Measurements from ENCODE around the gene SLITRK1. TPM values are rescaled to one million over a fixed set of nuclear protein-coding genes. Genes with fewer than 3 reads are reported as not detected.

The SLITRK1 gene
- total RNA-seq, 2 donors from 2014 or later, result not detected

DNA sequence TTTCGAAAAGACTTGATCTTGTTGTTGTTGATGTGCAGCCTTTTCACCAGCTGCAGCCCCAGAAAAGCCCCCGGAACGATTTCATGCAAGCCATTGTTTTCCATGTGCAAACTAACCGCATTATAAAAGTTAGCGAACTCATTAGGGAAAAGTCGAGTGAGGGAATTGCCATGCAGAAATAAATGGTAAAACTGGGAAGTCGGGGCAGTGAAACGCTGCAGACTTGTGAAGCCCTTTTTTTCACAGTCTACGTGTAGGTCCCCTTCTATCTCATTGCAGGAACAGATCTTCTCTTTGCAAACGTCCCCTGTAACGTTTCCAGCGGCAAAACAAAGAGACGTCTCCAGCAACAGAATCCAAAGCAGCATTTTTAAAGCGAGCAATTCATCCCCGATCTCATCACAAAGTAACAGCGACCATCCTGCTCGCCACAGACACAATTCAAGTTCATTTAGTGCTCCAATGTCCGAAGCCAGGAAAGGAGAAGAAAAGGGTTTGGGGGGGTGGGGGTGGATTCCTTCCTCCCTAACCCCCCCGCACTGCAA, 1.1 kb downstream of the SLITRK1 start:
- H3K4me3 Mint-ChIP-seq, result peak overlapping the region in 1 of 2 donors; percentile 23
- H3K27me3 Mint-ChIP-seq (ENCODE audit: low read depth), result peaks cover 71% of the 10 kb centered on the region

DNA sequence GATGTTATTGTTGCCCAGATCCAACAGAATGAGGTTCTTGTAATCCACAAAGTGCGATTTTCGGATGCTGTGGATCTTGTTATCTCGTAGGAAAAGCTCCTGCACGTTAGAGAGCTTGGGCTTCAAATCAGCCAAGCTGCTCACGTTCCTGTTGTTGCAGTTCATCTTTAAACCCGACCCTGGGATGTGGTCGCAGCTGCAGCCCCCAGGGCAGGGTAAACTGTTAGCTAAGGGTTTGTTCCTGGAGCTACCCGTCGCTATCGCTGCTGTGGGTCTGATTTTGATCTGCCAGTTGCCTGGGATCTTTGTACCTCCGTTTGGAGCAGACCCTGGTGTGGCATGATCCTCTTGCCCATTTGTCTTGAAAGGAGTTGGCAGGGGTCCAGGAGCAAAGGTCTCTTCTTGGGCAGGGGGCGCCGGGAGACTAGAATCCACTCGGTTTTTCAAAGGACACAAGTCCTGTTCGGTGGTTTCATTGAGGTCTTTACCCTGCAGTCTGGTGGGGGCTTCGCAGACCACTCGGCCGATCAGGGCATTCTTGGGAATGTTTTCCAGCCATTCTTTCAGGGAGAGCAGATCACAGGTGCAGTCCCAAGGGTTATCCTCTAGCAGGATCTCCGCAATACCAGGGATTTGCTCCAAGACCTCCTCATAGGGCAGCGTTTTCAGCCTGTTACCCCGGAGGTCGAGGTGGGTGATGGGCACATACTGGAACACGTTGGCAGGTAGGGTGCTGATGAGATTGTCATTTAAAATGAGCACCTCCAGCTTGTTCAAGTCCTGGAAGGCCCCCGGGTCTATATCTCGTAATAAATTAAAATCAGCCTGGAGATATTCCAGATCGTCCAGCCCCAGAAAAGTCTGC, 1.8 kb downstream of the SLITRK1 start:
- H3K4me3 Mint-ChIP-seq, result peak overlapping the region in 1 of 2 donors; percentile 23
- H3K27me3 Mint-ChIP-seq (ENCODE audit: low read depth), result peaks cover 75% of the 10 kb centered on the region
- H3K4me1 Mint-ChIP-seq (ENCODE audit: low read depth), result peaks cover 26% of the 10 kb centered on the region
- H3K36me3 Mint-ChIP-seq (ENCODE audit: insufficient read depth in 2 of 2), result peaks cover 3% of the 10 kb centered on the region in 2 donors
- ATAC-seq (replicated peaks in 1 of 2) (no peak), DNase-seq (no peak)
- H3K9me3 Mint-ChIP-seq, result peaks cover 0 to 4% of the 10 kb centered on the region in 2 donors
- no peak overlapping the region for H3K27ac Mint-ChIP-seq

More for the DNA sequence above, 1.1 kb downstream of the SLITRK1 start:
- Mint-ChIP-seq H3K4me1 (ENCODE audit: low read depth) (peaks cover 26% of the 10 kb centered on the region), H3K27ac (no peak overlapping the region), H3K9me3 (peaks cover 0 to 4% of the 10 kb centered on the region in 2 donors), H3K36me3 (ENCODE audit: insufficient read depth in 2 of 2) (peaks cover 3% of the 10 kb centered on the region in 2 donors)
- DNase-seq (no peak), ATAC-seq (replicated peaks in 1 of 2) (no peak)

DNA sequence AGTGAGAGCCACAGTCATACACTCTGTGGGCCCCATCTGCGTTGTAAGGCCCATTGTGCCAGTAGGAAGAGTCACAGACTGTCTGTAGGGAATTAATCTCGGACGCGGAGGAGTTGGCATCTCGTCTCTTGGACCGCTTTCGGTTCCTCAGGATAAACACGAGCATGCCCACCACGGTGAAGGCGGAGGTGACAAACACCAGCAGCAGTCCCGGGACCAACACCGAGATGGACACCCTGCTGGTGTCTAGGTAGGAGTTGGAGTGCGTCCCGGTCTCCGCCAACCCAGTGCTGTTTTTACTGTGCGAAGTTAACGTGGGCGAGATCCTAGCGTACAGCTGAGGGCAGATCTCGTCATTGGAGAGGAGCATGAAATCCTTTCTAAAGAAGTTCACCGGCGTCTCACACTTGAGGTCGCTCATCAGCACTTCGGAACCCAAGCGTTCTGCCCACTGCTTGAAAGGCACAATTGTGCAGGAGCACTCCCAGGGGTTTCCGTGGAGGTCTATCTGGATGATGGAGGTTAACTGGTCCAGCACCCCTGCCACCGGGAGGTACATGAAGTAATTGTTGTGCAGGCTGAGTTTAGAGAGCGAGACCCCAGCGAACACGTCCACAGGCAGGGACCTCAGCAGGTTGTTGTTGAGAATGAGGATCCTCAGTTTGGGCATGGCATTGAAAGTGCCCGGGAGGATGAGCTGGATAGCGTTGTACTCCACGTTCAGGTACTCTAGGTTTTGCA, 2.7 kb downstream of the SLITRK1 start:
- no peak overlapping the region for H3K27ac Mint-ChIP-seq
- DNase-seq (no peak), ATAC-seq (replicated peaks in 1 of 2) (peak; percentile 41 to 49)
- peaks cover 3% of the 10 kb centered on the region in 2 donors for H3K36me3 Mint-ChIP-seq (ENCODE audit: insufficient read depth in 2 of 2)
- peaks cover 26% of the 10 kb centered on the region for H3K4me1 Mint-ChIP-seq (ENCODE audit: low read depth)
- H3K4me3 Mint-ChIP-seq, result peak overlapping the region; percentile 52 to 56
- peaks cover 78% of the 10 kb centered on the region for H3K27me3 Mint-ChIP-seq (ENCODE audit: low read depth)
- peaks cover 0 to 4% of the 10 kb centered on the region in 2 donors for H3K9me3 Mint-ChIP-seq

DNA sequence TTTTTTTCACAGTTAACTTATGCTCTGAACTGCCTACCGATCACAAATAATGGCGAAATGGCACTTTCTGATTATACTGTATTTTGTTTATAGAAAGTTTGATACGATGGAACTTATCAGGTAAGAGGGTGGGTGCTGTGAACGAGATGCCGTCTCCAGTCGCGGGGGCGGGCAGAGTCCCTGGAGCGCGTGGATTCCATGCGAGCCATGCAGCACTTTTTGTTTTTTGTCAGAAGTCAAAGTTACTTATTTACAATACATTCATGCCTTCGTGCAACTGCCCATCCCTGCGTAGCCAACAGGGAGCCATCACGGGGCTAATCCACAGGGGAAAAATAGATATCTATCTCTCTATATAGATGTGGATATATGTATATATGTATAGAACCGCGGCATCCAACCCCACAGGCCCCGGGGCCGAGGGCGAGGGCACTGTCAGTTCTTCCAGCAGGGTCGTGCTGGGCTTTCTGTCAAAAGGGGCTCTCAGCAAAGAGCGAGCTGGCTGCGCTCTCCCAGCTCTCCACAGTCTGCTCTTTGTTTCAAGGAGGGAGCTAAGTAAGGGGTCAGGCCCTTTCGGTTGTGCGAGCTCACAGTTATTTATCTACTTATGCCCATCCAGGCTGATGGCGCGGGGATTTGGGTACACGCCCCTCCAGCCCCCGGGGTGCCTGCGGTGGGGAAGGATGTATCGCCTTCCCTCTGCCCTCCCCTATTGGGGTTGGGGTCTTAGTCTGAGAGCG, 3.4 kb downstream of the SLITRK1 start:
- Mint-ChIP-seq H3K27ac (no peak overlapping the region), H3K4me1 (ENCODE audit: low read depth) (peaks cover 26% of the 10 kb centered on the region), H3K27me3 (ENCODE audit: low read depth) (peaks cover 71% of the 10 kb centered on the region), H3K4me3 (peak overlapping the region; percentile 52 to 56), H3K36me3 (ENCODE audit: insufficient read depth in 2 of 2) (peaks cover 3% of the 10 kb centered on the region in 2 donors), H3K9me3 (peaks cover 0 to 4% of the 10 kb centered on the region in 2 donors)
- no peak for DNase-seq
- ATAC-seq (replicated peaks in 1 of 2), result no peak

DNA sequence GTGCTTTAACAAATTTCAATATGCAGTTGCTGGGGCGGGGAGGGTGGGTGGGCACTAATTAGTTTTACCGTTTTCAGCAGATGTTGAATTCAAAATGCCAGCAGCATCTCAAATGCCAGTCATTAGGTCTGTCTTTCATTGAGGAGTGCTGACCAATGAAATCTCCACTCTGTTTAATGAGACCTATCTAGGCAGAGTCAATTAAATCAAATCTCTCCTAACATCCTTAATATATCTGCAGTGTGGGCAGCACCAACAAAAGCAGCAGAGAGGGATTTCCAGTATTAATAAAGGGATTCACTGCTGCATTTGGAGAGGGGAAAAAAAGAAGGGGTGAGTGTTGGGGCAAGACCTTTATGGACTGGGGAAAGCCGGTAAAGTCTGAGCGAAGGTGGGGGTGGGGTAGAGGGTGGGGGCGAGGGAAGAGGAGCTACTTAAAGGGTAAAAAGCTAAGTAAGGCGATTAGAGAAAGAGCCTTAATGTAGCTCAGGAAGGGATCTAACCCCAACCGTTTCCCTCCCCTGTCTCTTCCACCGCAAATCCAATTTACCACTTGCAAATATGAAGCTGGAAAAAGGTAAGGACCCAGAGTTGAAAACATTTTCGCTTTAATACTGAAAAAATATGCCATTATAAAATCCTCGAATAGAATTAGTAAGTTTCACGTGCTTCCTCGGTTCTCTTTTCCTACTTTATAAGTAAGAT, 4.5 kb downstream of the SLITRK1 start:
- Mint-ChIP-seq H3K36me3 (ENCODE audit: insufficient read depth in 2 of 2) (peaks cover 3% of the 10 kb centered on the region in 2 donors), H3K9me3 (peaks cover 0 to 4% of the 10 kb centered on the region in 2 donors), H3K27ac (no peak overlapping the region), H3K27me3 (ENCODE audit: low read depth) (peaks cover 60% of the 10 kb centered on the region), H3K4me3 (no peak overlapping the region), H3K4me1 (ENCODE audit: low read depth) (peaks cover 26% of the 10 kb centered on the region)
- ATAC-seq (replicated peaks in 1 of 2) (no peak), DNase-seq (no peak)

DNA sequence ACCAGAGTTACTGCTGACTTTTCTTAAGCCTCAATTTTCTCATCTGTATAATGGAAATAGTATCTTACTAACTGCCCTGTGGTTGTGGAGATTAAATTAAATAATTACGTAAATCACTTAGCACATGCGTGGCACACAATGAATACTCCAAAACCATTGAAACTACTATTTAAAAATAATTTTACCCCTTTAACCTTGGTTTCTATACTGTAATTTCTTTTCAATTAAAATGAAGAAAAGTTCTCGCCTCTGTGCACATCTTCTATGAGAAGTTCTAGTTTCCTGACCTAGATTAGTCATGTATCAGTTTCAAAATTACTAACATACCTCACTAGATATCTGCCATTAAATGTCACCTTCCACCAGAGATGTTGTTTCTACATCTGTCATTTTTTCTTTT, 5.7 kb downstream of the SLITRK1 start:
- H3K4me3 Mint-ChIP-seq, result peak overlapping the region in 1 of 2 donors; percentile 6
- H3K36me3 Mint-ChIP-seq (ENCODE audit: insufficient read depth in 2 of 2), result peaks cover 3% of the 10 kb centered on the region in 2 donors
- H3K27ac Mint-ChIP-seq, result peak overlapping the region; percentile 42
- no peak for DNase-seq
- H3K4me1 Mint-ChIP-seq (ENCODE audit: low read depth), result peaks cover 25% of the 10 kb centered on the region
- peak; percentile 73 to 81 for ATAC-seq (replicated peaks in 1 of 2)
- peaks cover 2 to 4% of the 10 kb centered on the region in 2 donors for H3K9me3 Mint-ChIP-seq
- H3K27me3 Mint-ChIP-seq (ENCODE audit: low read depth), result peaks cover 51% of the 10 kb centered on the region

- Mint-ChIP-seq H3K4me3 (no peak overlapping the region), H3K9me3 (peaks cover 2 to 6% of the 10 kb centered on the region in 2 donors), H3K36me3 (ENCODE audit: insufficient read depth in 2 of 2) (no peaks in the 10 kb centered on the region), H3K27me3 (ENCODE audit: low read depth) (no peaks in the 10 kb centered on the region), H3K4me1 (ENCODE audit: low read depth) (no peaks in the 10 kb centered on the region), H3K27ac (no peak overlapping the region)
- DNase-seq, result no peak
- no peak for ATAC-seq (replicated peaks in 1 of 2)
Observed at GRCh38 chr13:83867708-83868107, 14.6 kb downstream of the SLITRK1 start.

- DNase-seq (no peak), ATAC-seq (replicated peaks in 1 of 2) (no peak)
- no peak overlapping the region for H3K4me3 Mint-ChIP-seq
Observed at GRCh38 chr13:83865161-83866137, 16.8 kb downstream of the SLITRK1 start.

GRCh38 chr13:83853771-83854170, 28.5 kb downstream of the SLITRK1 start:
- H3K9me3 Mint-ChIP-seq, result no peaks in the 10 kb centered on the region
- H3K27me3 Mint-ChIP-seq (ENCODE audit: low read depth), result no peaks in the 10 kb centered on the region
- no peak overlapping the region for H3K4me3 Mint-ChIP-seq

More at GRCh38 chr13:83865161-83866137, 16.8 kb downstream of the SLITRK1 start:
- Mint-ChIP-seq H3K9me3 (peaks cover 1 to 3% of the 10 kb centered on the region in 2 donors), H3K36me3 (ENCODE audit: insufficient read depth in 2 of 2) (no peaks in the 10 kb centered on the region), H3K4me1 (ENCODE audit: low read depth) (no peaks in the 10 kb centered on the region), H3K27me3 (ENCODE audit: low read depth) (no peaks in the 10 kb centered on the region), H3K27ac (no peak overlapping the region)

GRCh38 chr13:83845106-83845505, 37.2 kb downstream of the SLITRK1 start:
- Mint-ChIP-seq H3K4me1 (ENCODE audit: low read depth) (no peaks in the 10 kb centered on the region), H3K9me3 (peaks cover 4 to 9% of the 10 kb centered on the region in 2 donors), H3K4me3 (no peak overlapping the region), H3K27ac (no peak overlapping the region), H3K36me3 (ENCODE audit: insufficient read depth in 2 of 2) (no peaks in the 10 kb centered on the region), H3K27me3 (ENCODE audit: low read depth) (no peaks in the 10 kb centered on the region)
- DNase-seq, result no peak
- ATAC-seq (replicated peaks in 1 of 2), result no peak

More at GRCh38 chr13:83853771-83854170, 28.5 kb downstream of the SLITRK1 start:
- no peak overlapping the region for H3K27ac Mint-ChIP-seq
- DNase-seq (no peak), ATAC-seq (replicated peaks in 1 of 2) (no peak)
- no peaks in the 10 kb centered on the region for H3K36me3 Mint-ChIP-seq (ENCODE audit: insufficient read depth in 2 of 2)
- H3K4me1 Mint-ChIP-seq (ENCODE audit: low read depth), result no peaks in the 10 kb centered on the region

DNA sequence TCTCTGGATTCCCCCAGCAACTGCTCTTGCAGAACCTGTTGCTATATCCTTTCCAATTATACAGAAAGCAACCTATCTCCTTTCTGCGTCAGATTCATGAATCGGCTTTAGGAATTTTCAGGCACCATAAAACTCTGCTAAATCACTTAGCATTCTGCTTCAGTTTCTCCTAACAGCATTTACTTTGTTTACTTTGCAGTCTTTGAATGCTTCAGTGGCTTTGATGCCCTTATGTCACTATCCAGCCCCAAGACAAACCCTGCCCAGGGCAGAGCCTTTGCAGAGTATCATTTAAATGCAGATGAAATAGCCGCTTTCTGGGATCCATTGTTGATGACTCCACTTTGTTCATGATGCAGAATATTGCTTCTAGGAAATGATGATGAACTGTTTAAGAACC, 43.1 kb downstream of the SLITRK1 start:
- no peak for ATAC-seq (replicated peaks in 1 of 2)
- DNase-seq, result no peak
- H3K27ac Mint-ChIP-seq, result no peak overlapping the region
- no peaks in the 10 kb centered on the region for H3K4me1 Mint-ChIP-seq (ENCODE audit: low read depth)
- H3K9me3 Mint-ChIP-seq, result no peaks in the 10 kb centered on the region
- H3K4me3 Mint-ChIP-seq, result no peak overlapping the region
- H3K36me3 Mint-ChIP-seq (ENCODE audit: insufficient read depth in 2 of 2), result no peaks in the 10 kb centered on the region
- H3K27me3 Mint-ChIP-seq (ENCODE audit: low read depth), result no peaks in the 10 kb centered on the region

All from activated T-cell treated with anti-CD3 and anti-CD28 coated beads, Interleukin-2, amount 50 U/mL, for 72 hours (primary cell).